Stimulated activated CD4-positive, alpha-beta T cell treated with anti-CD3 and anti-CD28 coated beads, Interleukin-1b, Interleukin-23, amount 100 ng/mL, for 1 hour (primary cell): ENCODE results near the gene SBF2.
"Not testable (repeated sequence)": the region's sequence is repeated elsewhere in the genome, so short reads cannot be mapped to it uniquely, and the experiment has no call there.

ENCODE experiments used
- DNase-seq, 2 donors: peaks; one replicate each; pipeline ENCODE4 v3.0.0-alpha.2; 2020; ENCODE audit warnings: low read depth in 2 of 2

Gene SBF2

GRCh38 chr11:10019906-10020682, 273.9 kb downstream of the SBF2 start:
- no peak for DNase-seq

GRCh38 chr11:10017911-10018310, 276.1 kb downstream of the SBF2 start:
- no peak for DNase-seq

- no peak for DNase-seq
These were observed 277.0 kb downstream of the SBF2 start for GRCh38 chr11:10017050-10017449.

GRCh38 chr11:10012068-10012467, 282.0 kb downstream of the SBF2 start:
- DNase-seq: no peak

GRCh38 chr11:10005955-10006525, 288.0 kb downstream of the SBF2 start:
- DNase-seq: no peak

GRCh38 chr11:10004526-10005113, 289.4 kb downstream of the SBF2 start:
- DNase-seq: no peak

GRCh38 chr11:10002221-10002620, 291.8 kb downstream of the SBF2 start:
- DNase-seq: no peak

GRCh38 chr11:9992306-9992705, 301.7 kb downstream of the SBF2 start:
- no peak for DNase-seq

GRCh38 chr11:9990221-9990973, 303.6 kb downstream of the SBF2 start:
- no peak for DNase-seq

GRCh38 chr11:9987303-9987702, 306.7 kb downstream of the SBF2 start:
- DNase-seq: not testable (repeated sequence)

GRCh38 chr11:9982796-9983579, 311.0 kb downstream of the SBF2 start:
- DNase-seq: no peak

GRCh38 chr11:9982127-9982795, 311.8 kb downstream of the SBF2 start:
- no peak for DNase-seq

GRCh38 chr11:9980931-9981330, 313.1 kb downstream of the SBF2 start:
- DNase-seq: no peak

- DNase-seq: no peak
These were observed 316.5 kb downstream of the SBF2 start for GRCh38 chr11:9977554-9977953.

GRCh38 chr11:9974375-9974774, 319.6 kb downstream of the SBF2 start:
- no peak for DNase-seq

GRCh38 chr11:9973921-9974320, 320.1 kb downstream of the SBF2 start:
- DNase-seq: no peak

GRCh38 chr11:9972989-9973388, 321.0 kb downstream of the SBF2 start:
- no peak for DNase-seq

- DNase-seq: no peak
These were observed 322.1 kb downstream of the SBF2 start for GRCh38 chr11:9971894-9972293.

GRCh38 chr11:9969068-9969467, 325.0 kb downstream of the SBF2 start:
- no peak for DNase-seq

- DNase-seq: no peak
These were observed 331.3 kb downstream of the SBF2 start for GRCh38 chr11:9962722-9963121.

GRCh38 chr11:9957072-9957471, 336.9 kb downstream of the SBF2 start:
- DNase-seq: no peak
